Common myeloid progenitor, CD34-positive (primary cell): ENCODE data around the gene CADM1.

Source experiments
- CTCF ChIA-PET: fragments of 350-600 bp; sonication (Branson Sonifier 250); formaldehyde crosslinking; loops from one replicate; lab custom pipeline; 2021; ENCODE audit warnings: antibody characterized with exemption; lab: Charles Lee
- POLR2A ChIA-PET: fragments of 350-600 bp; sonication (Branson Sonifier 250); formaldehyde crosslinking; loops from one replicate; lab custom pipeline; 2021; ENCODE audit warnings: antibody characterized with exemption; lab: Charles Lee
- DNase-seq, 3 donors: peaks; one replicate each; pipeline versions ENCODE4 v3.0.0 to v3.0.0-alpha.2; 2013
- H3K27ac ChIP-seq, 2 experiments: 1 replicate in 1 of 2; 2 replicates in 1 of 2; pipeline ENCODE4 v1.7.0; 2013; ENCODE audit warnings: inconsistent platforms in 2 of 2, low read length in 2 of 2, mild to moderate bottlenecking in 2 of 2, low read depth in 1 of 2, moderate library complexity in 1 of 2; ENCODE audit not compliant: severe bottlenecking in 2 of 2, insufficient read depth in 1 of 2, poor library complexity in 1 of 2
- H3K27me3 ChIP-seq, 5 experiments: replicated peaks in 2 of 5; 1 replicate in 3 of 5; 2 replicates in 2 of 5; pipeline versions ENCODE4 v1.6.1 to v1.7.0; 2013; ENCODE audit warnings: low read length in 4 of 5, mild to moderate bottlenecking in 2 of 5, moderate library complexity in 2 of 5, inconsistent platforms in 1 of 5; ENCODE audit not compliant: insufficient read depth in 5 of 5, control insufficient read depth in 4 of 5
- H3K36me3 ChIP-seq, 4 experiments: 1 replicate in 2 of 4; 2 replicates in 2 of 4; pipeline versions ENCODE4 v1.6.1 to v1.7.0; 2013; ENCODE audit warnings: low read length in 3 of 4, control low read depth in 1 of 4, mild to moderate bottlenecking in 1 of 4; ENCODE audit not compliant: control insufficient read depth in 4 of 4, insufficient read depth in 4 of 4
- H3K4me1 ChIP-seq, 4 experiments: 1 replicate in 3 of 4; 2 replicates in 1 of 4; pipeline versions ENCODE4 v1.6.1 to v1.7.1; 2013; ENCODE audit warnings: low read length in 3 of 4, mild to moderate bottlenecking in 3 of 4, control low read depth in 1 of 4, inconsistent platforms in 1 of 4, moderate library complexity in 1 of 4; ENCODE audit not compliant: control insufficient read depth in 4 of 4, insufficient read depth in 4 of 4; ENCODE audit errors: control extremely low read depth in 1 of 4
- H3K4me3 ChIP-seq, 7 experiments: 1 replicate in 4 of 7; 2 replicates in 3 of 7; pipeline versions ENCODE4 v1.5.1 to v1.7.0; 2013; ENCODE audit warnings: mild to moderate bottlenecking in 7 of 7, low read length in 6 of 7, moderate library complexity in 6 of 7, inconsistent platforms in 2 of 7, low read depth in 2 of 7, control low read depth in 1 of 7; ENCODE audit not compliant: insufficient read depth in 4 of 7, control insufficient read depth in 1 of 7; ENCODE audit errors: extremely low read depth in 1 of 7
- H3K9me3 ChIP-seq, 5 experiments: 1 replicate in 4 of 5; 2 replicates in 1 of 5; pipeline versions ENCODE4 v1.6.1 to v1.7.1; 2013; ENCODE audit warnings: low read length in 4 of 5, mild to moderate bottlenecking in 2 of 5, inconsistent platforms in 1 of 5, low read depth in 1 of 5, moderate library complexity in 1 of 5; ENCODE audit not compliant: control insufficient read depth in 4 of 5, insufficient read depth in 2 of 5; ENCODE audit errors: control extremely low read depth in 1 of 5
- WGBS: methylation state at CpG from one replicate; pipeline ENCODE4 v1.1.5; 2013; ENCODE audit not compliant: insufficient coverage; 5-methylcytosine and 5-hydroxymethylcytosine counted together

The CADM1 gene

DNA sequence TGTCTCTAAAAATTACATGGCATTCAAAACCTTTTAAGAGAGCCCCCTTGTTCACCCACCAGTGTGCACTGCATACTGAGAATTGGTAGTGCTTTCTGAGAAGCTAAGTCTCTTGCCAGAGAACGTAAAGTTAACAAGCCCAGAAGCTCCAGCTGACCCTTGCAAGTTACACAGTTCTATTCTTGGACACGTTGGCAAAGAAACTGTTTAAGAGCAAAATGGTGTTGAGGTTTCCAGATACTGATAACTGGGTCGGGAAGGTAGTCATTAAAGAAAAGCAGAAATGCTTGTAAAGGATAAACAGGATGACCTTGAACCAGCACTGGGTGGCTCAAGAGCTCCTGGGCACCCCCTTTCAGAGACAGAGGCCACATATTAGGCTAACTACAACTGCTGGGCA, 284.8 kb downstream of the CADM1 start:
- Histone ChIP-seq H3K9me3 (no peaks in the 10 kb centered on the region), H3K4me1 (no peaks in the 10 kb centered on the region), H3K4me3 (no peak overlapping the region), H3K27ac (no peak overlapping the region), H3K27me3 (no peaks in the 10 kb centered on the region), H3K36me3 (no peaks in the 10 kb centered on the region)
- CTCF ChIA-PET, result no interaction called here
- DNase-seq, result no peak
- POLR2A ChIA-PET, result no interaction called here
- 61% methylated on average over 3 of the region's 3 CpGs for WGBS

DNA sequence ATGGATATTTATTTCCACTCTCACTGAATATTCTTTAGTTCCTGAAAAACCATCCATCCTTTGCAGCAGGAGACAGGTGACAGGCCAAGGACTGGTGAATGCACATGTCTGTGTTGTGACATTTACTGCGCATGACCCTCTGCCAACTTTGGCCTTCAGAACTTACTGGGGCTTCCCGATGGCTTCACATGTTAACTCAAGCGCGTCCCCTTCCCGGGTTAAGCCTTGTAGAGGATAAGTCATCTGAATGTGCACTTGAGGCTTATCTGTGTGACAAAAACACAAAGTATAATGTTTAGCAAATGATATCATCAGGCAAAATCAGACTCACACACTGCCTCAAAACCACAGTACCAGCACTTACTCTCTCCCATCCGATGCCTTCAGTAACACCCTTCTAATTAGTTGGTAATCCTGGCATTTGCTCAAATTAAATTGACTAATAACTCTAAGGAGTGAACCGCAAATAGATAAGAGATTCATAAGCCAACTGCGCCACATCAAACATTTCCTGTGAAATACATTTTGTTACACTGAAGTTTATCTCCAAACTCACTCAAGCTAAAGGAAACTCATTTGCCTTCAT, 286.4 kb downstream of the CADM1 start:
- H3K27ac ChIP-seq, result no peak overlapping the region
- H3K36me3 ChIP-seq, result no peaks in the 10 kb centered on the region
- DNase-seq, result no peak
- ChIA-PET CTCF (no interaction called here), POLR2A (no interaction called here)
- H3K4me3 ChIP-seq, result no peak overlapping the region
- 100% methylated on average over 3 of the region's 8 CpGs for WGBS
- H3K27me3 ChIP-seq, result no peaks in the 10 kb centered on the region
- no peaks in the 10 kb centered on the region for H3K4me1 ChIP-seq
- no peaks in the 10 kb centered on the region for H3K9me3 ChIP-seq

DNA sequence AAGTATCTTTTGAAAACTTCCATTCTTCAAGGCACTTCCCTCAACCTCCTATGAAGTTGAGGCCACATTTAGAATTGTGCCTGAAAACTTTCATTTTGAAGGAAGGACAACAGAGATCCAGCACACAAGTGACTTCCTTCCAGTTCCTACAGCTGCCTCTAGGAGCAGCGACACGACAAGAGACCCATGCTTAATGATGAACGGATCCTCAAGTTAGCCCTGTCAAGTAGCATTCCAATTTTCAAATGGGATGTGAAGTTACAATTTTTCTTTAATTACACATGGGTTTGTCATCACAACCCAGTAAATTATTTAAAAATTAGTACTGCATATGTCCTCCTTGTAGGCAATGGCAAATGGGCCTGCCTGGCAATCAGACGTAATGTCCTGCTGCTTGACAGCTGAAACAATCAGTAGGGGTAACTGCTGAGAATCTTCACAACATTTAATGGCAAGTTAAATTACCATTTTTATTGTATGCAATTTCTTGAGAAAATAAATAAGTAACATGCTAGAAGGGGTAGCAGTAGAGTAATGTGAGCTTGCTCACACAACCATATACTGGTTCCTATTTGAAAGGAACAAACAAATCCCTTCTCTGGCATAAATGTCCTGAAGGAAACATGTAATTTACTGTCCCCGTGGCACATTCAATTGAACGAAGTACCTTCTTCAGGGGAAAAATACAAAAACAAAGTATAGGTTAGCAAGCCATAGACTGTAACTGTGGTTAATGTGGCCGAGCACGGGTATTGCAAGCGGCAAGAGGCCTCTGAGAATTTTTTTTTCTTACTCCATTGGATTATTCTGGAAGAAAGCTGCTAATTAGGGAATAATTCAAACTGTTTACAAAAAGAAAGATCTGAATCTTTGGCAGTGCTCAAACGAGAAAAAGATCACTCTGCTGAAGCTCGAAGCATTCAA, 288.3 kb downstream of the CADM1 start:
- no peaks in the 10 kb centered on the region for H3K27me3 ChIP-seq
- H3K36me3 ChIP-seq, result no peaks in the 10 kb centered on the region
- no peaks in the 10 kb centered on the region for H3K4me1 ChIP-seq
- no peak overlapping the region for H3K27ac ChIP-seq
- ChIA-PET CTCF (no interaction called here), POLR2A (no interaction called here)
- WGBS, result 89% methylated on average over 4 of the region's 11 CpGs
- no peak for DNase-seq
- H3K9me3 ChIP-seq, result no peaks in the 10 kb centered on the region
- H3K4me3 ChIP-seq, result no peak overlapping the region

DNA sequence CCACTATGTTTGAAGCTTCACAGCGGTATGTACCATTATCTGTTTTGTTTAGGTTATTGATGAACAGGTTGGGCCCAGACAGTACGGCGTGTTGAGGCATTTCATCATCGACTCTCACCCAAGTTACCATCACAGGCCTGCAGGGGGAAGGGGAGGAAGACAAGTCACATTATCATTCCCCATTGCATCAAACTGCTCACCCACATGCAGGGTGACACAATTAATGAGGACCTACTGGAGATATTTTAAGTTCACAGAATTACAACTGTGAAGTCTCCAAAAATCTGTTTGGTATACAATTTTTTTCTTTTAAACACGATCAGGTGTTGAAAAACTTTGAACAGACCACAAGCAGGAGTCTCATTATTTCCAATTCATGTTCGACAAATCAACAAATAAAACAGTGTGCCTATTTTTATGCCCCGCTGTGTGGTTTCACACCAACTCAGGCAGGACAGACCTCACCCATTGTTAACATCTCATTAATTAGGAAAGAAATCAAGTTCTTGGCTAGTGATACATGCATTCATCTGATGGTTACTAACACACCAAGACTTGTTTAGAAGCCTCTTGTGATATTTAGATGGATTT, 289.5 kb downstream of the CADM1 start:
- CTCF ChIA-PET, result no interaction called here
- Histone ChIP-seq H3K27me3 (no peaks in the 10 kb centered on the region), H3K9me3 (no peaks in the 10 kb centered on the region), H3K4me3 (no peak overlapping the region), H3K27ac (no peak overlapping the region), H3K36me3 (no peaks in the 10 kb centered on the region), H3K4me1 (no peaks in the 10 kb centered on the region)
- no peak for DNase-seq
- POLR2A ChIA-PET, result no interaction called here
- 100% methylated on average over 1 of the region's 7 CpGs for WGBS

DNA sequence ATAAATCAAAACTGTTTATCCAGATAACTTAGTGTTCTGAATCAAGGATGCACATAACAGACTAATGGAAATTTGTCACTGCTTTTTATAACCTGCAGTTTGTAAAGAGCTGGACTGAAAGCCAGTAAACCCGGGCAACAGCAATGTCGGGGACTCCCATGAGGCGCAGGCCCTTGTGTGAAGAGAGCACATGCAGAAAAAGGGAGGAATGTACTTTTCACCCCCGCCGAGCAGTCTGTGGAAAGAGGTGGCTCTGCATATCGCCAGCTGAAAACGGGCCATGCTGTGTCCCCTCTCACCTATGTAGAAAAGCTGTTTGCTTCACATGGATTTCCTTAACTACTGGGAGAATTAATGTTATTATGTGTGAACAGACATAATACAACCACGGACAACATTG, 291.2 kb downstream of the CADM1 start:
- Histone ChIP-seq H3K36me3 (no peaks in the 10 kb centered on the region), H3K9me3 (no peaks in the 10 kb centered on the region), H3K4me3 (no peak overlapping the region), H3K4me1 (no peaks in the 10 kb centered on the region), H3K27ac (no peak overlapping the region), H3K27me3 (no peaks in the 10 kb centered on the region)
- no peak for DNase-seq
- ChIA-PET POLR2A (no interaction called here), CTCF (no interaction called here)
- WGBS, result 88% methylated on average over 6 of the region's 8 CpGs

DNA sequence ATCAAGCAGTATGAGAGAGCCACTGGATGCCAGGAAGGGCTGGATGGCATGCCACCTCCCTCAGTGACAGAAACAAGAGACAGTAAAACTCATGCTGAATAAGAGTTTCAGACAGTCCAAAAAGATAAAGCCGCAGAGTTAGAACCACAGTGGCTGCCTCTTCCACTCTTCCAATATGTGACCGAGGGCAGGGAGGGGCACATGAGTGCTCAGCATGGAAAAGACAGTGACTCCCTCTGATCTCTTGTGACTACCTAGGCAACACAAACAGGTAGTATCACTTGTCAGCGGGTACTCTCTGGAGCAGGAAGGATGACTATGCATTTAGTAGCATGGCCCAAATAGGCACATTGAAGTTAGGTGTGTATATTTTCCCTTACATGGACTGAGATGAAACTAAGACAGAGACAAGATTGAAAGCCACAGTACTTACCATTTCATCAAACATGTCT, 295.4 kb downstream of the CADM1 start:
- no peak for DNase-seq
- H3K36me3 ChIP-seq, result no peaks in the 10 kb centered on the region
- no peak overlapping the region for H3K27ac ChIP-seq
- CTCF ChIA-PET, result no interaction called here
- no peaks in the 10 kb centered on the region for H3K9me3 ChIP-seq
- WGBS, result 72% methylated on average over 3 of the region's 3 CpGs
- POLR2A ChIA-PET, result no interaction called here
- H3K4me3 ChIP-seq, result no peak overlapping the region
- peaks cover 0 to 2% (median 0%) of the 10 kb centered on the region in 5 experiments for H3K27me3 ChIP-seq
- H3K4me1 ChIP-seq, result no peaks in the 10 kb centered on the region

DNA sequence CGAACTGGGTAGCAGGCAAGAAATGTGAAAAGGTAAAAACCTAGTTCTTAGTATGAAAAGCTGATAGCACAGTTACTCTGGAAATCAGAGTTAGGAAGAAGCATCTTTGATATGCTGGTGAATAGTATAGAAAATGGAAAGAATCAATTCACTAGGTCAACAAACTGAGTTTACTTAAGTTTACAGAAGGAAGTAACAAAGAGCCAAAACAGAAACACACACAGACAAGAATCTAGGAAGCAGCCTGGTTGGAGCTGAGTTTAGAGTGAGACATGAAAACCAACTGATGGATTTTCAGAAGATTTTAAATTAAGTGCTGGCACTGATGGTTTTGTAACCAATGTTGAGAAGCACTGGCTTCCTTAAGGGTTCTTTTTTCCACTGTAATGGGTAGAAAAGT, 296.3 kb downstream of the CADM1 start:
- Histone ChIP-seq H3K4me1 (no peaks in the 10 kb centered on the region), H3K9me3 (no peaks in the 10 kb centered on the region), H3K36me3 (no peaks in the 10 kb centered on the region), H3K27ac (no peak overlapping the region), H3K4me3 (no peak overlapping the region), H3K27me3 (peaks cover 0 to 2% (median 0%) of the 10 kb centered on the region in 5 experiments)
- WGBS, result no CpG with 5 or more reads among the region's 1 CpG
- ChIA-PET CTCF (no interaction called here), POLR2A (no interaction called here)
- DNase-seq, result no peak
